OCI-LY7 (cell line): ENCODE data around the gene PRKN.

ENCODE experiments used
- EZH2phosphoT487 ChIP-seq: fragments of 200-600 bp; sonication (generic); IDR thresholded peaks from 2 replicates; pipeline ENCODE4 v1.6.1; 2018; ENCODE audit warnings: low read depth, borderline replicate concordance, mild to moderate bottlenecking, mixed run types, antibody characterized with exemption, low read length, moderate library complexity, mixed read lengths
- TF ChIP-seq, protein P1 (sequence below): fragments of 200-600 bp; sonication (generic); conservative IDR thresholded peaks from 2 replicates; pipeline ENCODE4 v1.5.1; 2014; ENCODE audit warnings: mild to moderate bottlenecking, antibody characterized with exemption, low read length, moderate library complexity, mixed read lengths

DNA sequence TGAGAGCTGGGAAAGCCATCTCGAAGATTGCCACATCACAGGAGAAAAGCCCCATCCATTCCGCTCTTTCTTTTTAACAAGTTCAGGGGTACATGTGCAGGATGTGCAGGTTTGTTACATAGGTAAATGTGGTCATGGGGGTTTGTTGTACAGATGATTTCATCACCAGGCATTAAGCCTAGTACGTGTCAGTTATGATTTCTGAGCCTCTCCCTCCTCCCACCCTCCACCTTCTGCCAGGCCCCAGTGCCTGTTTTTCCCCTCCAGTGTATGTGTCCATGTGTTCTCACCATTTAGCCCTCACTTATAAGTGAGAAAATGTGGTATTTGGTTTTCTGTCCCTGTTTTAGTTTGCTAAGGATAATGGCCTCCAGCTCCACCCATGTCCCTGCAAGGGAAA is 887.2 kb downstream of the PRKN start:
- TF ChIP-seq, protein P1, sequence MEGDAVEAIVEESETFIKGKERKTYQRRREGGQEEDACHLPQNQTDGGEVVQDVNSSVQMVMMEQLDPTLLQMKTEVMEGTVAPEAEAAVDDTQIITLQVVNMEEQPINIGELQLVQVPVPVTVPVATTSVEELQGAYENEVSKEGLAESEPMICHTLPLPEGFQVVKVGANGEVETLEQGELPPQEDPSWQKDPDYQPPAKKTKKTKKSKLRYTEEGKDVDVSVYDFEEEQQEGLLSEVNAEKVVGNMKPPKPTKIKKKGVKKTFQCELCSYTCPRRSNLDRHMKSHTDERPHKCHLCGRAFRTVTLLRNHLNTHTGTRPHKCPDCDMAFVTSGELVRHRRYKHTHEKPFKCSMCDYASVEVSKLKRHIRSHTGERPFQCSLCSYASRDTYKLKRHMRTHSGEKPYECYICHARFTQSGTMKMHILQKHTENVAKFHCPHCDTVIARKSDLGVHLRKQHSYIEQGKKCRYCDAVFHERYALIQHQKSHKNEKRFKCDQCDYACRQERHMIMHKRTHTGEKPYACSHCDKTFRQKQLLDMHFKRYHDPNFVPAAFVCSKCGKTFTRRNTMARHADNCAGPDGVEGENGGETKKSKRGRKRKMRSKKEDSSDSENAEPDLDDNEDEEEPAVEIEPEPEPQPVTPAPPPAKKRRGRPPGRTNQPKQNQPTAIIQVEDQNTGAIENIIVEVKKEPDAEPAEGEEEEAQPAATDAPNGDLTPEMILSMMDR: no peak
- TF ChIP-seq EZH2phosphoT487: no peak
